KMS-11 (cell line): Measurements from ENCODE around the gene CASP2.

Experiments
- H2AFZ ChIP-seq: fragments of 200-600 bp; sonication (generic); 2 replicates; pipeline ENCODE4 v1.6.1; 2016; ENCODE audit warnings: antibody characterized with exemption, mixed run types, low read depth
- H3K27ac ChIP-seq: fragments of 200-600 bp; sonication (generic); 2 replicates; pipeline ENCODE4 v1.6.1; 2016; ENCODE audit warnings: mild to moderate bottlenecking, mixed run types
- H3K27me3 ChIP-seq: fragments of 200-600 bp; sonication (generic); 2 replicates; pipeline ENCODE4 v1.6.1; 2017; ENCODE audit warnings: mild to moderate bottlenecking, low read depth, mixed run types, moderate library complexity; ENCODE audit not compliant: insufficient read depth
- H3K36me3 ChIP-seq: fragments of 200-600 bp; sonication (generic); 2 replicates; pipeline ENCODE4 v1.6.1; 2017; ENCODE audit warnings: mild to moderate bottlenecking, mixed run types; ENCODE audit not compliant: insufficient read depth
- H3K4me1 ChIP-seq: fragments of 200-600 bp; sonication (generic); 2 replicates; pipeline ENCODE4 v1.6.1; 2016; ENCODE audit warnings: mild to moderate bottlenecking, low read depth, mixed run types; ENCODE audit not compliant: poor library complexity, severe bottlenecking
- H3K4me2 ChIP-seq: fragments of 200-600 bp; sonication (generic); 2 replicates; pipeline ENCODE4 v1.7.0; 2016; ENCODE audit warnings: mild to moderate bottlenecking, mixed run types
- H3K4me3 ChIP-seq: fragments of 200-600 bp; sonication (generic); IDR thresholded peaks from 2 replicates; pipeline ENCODE4 v1.6.1; 2017; ENCODE audit warnings: low read depth, low read length, mixed read lengths; ENCODE audit not compliant: insufficient read depth
- H3K79me2 ChIP-seq: fragments of 200-600 bp; sonication (generic); 2 replicates; pipeline ENCODE4 v1.6.1; 2016; ENCODE audit warnings: low read depth, mixed run types; ENCODE audit not compliant: insufficient read depth
- H3K9ac ChIP-seq: fragments of 200-600 bp; sonication (generic); 2 replicates; pipeline ENCODE4 v1.6.1; 2016; ENCODE audit warnings: mild to moderate bottlenecking, mixed run types
- H4K20me1 ChIP-seq: fragments of 200-600 bp; sonication (generic); 2 replicates; pipeline ENCODE4 v1.6.1; 2016; ENCODE audit warnings: mild to moderate bottlenecking, mixed run types; ENCODE audit not compliant: insufficient read depth
- TF ChIP-seq, protein P1 (sequence below): fragments of 200-600 bp; sonication (generic); conservative IDR thresholded peaks from 2 replicates; pipeline ENCODE4 v1.6.1; 2017; ENCODE audit warnings: low read depth, mild to moderate bottlenecking, antibody characterized with exemption, low read length, moderate library complexity, mixed read lengths

The CASP2 gene

DNA sequence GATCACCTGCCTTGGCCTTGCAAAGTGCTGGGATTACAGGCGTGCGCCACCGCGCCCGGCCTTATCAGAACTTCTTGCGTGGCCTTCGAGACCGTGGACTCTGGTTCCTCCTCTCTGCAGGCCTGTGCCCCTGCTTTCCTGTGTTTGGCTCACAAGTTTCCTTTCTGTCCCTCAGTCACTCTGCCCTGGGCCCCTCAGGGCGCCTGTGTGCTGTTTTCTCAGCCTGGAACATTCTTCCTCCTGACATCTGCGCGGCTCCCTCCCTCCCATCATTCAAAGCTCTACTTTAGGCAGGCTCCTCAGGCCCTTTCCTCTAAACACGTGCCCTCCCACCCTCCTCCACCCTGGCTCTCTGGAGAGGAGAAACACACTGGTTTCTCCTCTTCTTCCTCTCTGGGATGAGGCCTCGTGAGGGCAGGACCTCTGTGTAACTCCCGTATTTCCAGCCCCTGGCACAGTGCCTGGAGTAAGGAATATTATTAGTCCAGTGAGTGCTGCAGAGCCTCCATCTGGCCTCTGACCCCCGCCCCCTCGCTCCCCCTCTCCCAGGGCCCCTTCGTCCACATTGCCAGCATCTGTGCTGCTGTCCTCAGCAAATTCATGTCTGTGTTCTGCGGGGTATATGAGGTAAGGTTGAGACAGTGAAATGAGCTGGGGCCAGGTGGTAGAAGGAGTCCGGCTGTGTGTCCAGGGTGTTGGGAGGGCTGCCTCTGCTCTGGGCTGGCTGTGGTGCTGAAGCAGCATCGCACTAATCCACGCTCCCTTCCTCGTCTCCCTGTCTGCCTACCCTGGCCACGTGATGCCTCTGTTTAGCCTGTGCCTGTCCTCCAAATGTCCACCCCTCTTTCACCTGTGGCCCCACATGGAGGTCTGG, 34.8 kb downstream of the CASP2 start:
- no peak overlapping the region for H3K27ac ChIP-seq
- H2AFZ ChIP-seq, result no peak overlapping the region; the same call in 1 of the 2 replicates
- TF ChIP-seq, protein P1, sequence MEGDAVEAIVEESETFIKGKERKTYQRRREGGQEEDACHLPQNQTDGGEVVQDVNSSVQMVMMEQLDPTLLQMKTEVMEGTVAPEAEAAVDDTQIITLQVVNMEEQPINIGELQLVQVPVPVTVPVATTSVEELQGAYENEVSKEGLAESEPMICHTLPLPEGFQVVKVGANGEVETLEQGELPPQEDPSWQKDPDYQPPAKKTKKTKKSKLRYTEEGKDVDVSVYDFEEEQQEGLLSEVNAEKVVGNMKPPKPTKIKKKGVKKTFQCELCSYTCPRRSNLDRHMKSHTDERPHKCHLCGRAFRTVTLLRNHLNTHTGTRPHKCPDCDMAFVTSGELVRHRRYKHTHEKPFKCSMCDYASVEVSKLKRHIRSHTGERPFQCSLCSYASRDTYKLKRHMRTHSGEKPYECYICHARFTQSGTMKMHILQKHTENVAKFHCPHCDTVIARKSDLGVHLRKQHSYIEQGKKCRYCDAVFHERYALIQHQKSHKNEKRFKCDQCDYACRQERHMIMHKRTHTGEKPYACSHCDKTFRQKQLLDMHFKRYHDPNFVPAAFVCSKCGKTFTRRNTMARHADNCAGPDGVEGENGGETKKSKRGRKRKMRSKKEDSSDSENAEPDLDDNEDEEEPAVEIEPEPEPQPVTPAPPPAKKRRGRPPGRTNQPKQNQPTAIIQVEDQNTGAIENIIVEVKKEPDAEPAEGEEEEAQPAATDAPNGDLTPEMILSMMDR, result no peak
- H3K4me3 ChIP-seq, result no peak overlapping the region
- no peak overlapping the region for H3K9ac ChIP-seq
- H3K36me3 ChIP-seq, result no peaks in the 10 kb centered on the region
- H3K4me1 ChIP-seq, result no peaks in the 10 kb centered on the region
- no peaks in the 10 kb centered on the region for H3K27me3 ChIP-seq
- no peaks in the 10 kb centered on the region for H3K79me2 ChIP-seq
- H3K4me2 ChIP-seq, result no peak overlapping the region
- H4K20me1 ChIP-seq, result no peaks in the 10 kb centered on the region

DNA sequence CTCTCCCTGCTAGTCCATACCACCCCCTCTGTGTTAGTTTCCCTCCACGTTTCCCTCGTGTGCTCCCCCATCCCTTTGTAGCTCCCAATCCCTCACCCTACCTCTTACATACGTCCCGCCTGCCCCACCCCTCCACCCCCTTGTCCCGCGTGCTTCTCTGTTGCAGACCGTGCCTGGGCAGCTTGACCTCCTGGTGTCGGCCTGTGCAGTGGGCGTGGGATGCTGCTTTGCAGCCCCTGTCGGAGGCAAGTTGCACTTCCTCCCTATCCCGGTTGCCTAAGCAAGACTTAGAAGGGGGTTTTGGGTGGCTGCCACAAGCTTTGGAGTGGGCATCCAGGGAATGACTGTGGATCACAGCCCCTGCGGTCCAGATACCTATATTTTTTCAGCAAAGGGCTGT, 35.5 kb downstream of the CASP2 start:
- H3K36me3 ChIP-seq, result no peaks in the 10 kb centered on the region
- TF ChIP-seq, protein P1, result no peak
- no peak overlapping the region for H3K4me3 ChIP-seq
- no peak overlapping the region for H3K4me2 ChIP-seq
- no peak overlapping the region for H3K9ac ChIP-seq
- H3K27me3 ChIP-seq, result no peaks in the 10 kb centered on the region
- H3K27ac ChIP-seq, result no peak overlapping the region
- H3K79me2 ChIP-seq, result no peaks in the 10 kb centered on the region
- H2AFZ ChIP-seq, result no peak overlapping the region
- H4K20me1 ChIP-seq, result no peaks in the 10 kb centered on the region
- no peaks in the 10 kb centered on the region for H3K4me1 ChIP-seq

DNA sequence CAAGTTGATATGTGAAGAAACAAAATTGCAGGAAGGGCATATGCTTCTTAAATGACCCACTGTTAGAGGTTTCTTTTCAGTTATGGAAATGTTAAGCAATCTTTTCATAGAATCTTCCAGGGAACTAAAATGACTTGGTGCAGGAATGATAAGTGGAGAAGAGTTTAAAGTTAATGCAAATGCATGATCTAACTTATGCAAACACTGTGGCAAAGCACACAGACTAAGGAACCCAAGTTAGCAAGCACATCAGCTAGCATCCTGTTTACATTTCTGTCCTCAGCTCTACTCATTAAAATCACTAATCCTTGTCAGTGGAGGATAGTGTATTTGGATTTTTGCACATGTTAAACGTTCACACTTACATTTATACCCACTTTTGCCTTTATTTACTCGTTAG, 37.1 kb downstream of the CASP2 start:
- Histone ChIP-seq H3K4me1 (no peaks in the 10 kb centered on the region), H3K4me3 (no peak overlapping the region), H4K20me1 (no peaks in the 10 kb centered on the region), H3K36me3 (no peaks in the 10 kb centered on the region), H3K9ac (no peak overlapping the region), H3K4me2 (no peak overlapping the region), H3K79me2 (no peaks in the 10 kb centered on the region), H3K27ac (no peak overlapping the region), H3K27me3 (no peaks in the 10 kb centered on the region), H2AFZ (no peak overlapping the region)
- TF ChIP-seq, protein P1, result no peak

DNA sequence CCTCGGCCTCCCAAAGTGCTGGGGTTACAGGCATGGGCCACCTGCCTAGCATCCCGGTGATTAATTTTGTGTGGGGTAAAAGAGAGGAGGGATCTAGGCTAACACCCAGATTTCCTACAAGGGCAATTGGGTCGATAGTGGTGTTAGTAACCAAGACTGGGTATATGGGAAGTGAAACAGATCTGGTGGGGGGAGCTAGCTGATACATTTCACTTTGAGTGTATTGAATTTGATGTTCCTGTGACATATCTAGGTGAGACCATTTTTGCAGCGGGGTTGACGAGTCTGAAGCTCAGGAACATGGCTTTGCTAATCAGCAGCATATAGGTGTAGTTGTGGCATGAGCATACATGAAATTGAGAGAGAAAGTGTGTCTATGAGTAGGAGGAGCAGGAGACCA, 39.8 kb downstream of the CASP2 start:
- H3K36me3 ChIP-seq, result no peaks in the 10 kb centered on the region
- H3K79me2 ChIP-seq, result no peaks in the 10 kb centered on the region
- no peaks in the 10 kb centered on the region for H4K20me1 ChIP-seq
- H3K4me2 ChIP-seq, result no peak overlapping the region
- no peak overlapping the region for H3K9ac ChIP-seq
- no peak overlapping the region for H3K4me3 ChIP-seq
- no peaks in the 10 kb centered on the region for H3K4me1 ChIP-seq
- no peak overlapping the region for H3K27ac ChIP-seq
- TF ChIP-seq, protein P1, result no peak
- H2AFZ ChIP-seq, result no peak overlapping the region
- no peaks in the 10 kb centered on the region for H3K27me3 ChIP-seq
